Colonic mucosa (tissue), 4 donors: ENCODE results near the gene CD79A. TPM values are rescaled to one million over a fixed set of nuclear protein-coding genes. Genes with fewer than 3 reads are reported as not detected.

Source experiments
- DNase-seq: peaks from one replicate; pipeline ENCODE4 v3.0.0-alpha.2; 2020
- H3K27ac ChIP-seq: fragments of 200-600 bp; one replicate; pipeline ENCODE4 v1.8.0; 2021
- H3K27me3 ChIP-seq: fragments of 200-600 bp; one replicate; pipeline ENCODE4 v1.8.0; 2021
- H3K36me3 ChIP-seq: fragments of 200-600 bp; one replicate; pipeline ENCODE4 v1.8.0; 2021
- H3K4me1 ChIP-seq: fragments of 200-600 bp; one replicate; pipeline ENCODE4 v1.8.0; 2021; ENCODE audit warnings: mild to moderate bottlenecking
- H3K4me3 ChIP-seq: fragments of 200-600 bp; one replicate; pipeline ENCODE4 v1.8.0; 2021
- H3K9ac ChIP-seq, 2 donors: one replicate each; pipeline ENCODE4 v1.7.0; 2013; ENCODE audit warnings: control low read depth in 2 of 2, low read depth in 2 of 2, low read length in 2 of 2
- H3K9me3 ChIP-seq: fragments of 200-600 bp; one replicate; pipeline ENCODE4 v1.8.0; 2021
- CTCF ChIP-seq: fragments of 200-600 bp; IDR thresholded peaks from one replicate; pipeline ENCODE4 v1.8.0; 2022; ENCODE audit warnings: antibody characterized with exemption, mild to moderate bottlenecking
- intact Hi-C: fragments of 100-400 bp; cut with DNase I; formaldehyde crosslinking; loops from one replicate; pipeline ENCODE4 v1.14.1; 2022
- total RNA-seq, 2 donors: library from RNA; stranded (reverse); fragmentation: NEBNext Ultra II Directional in 1 of 2; extraction: Animal tissue kit (Norgen Biotek cat#: 25700) in 1 of 2; gene quantifications; one replicate each; pipeline ENCODE4 v1.2.1, GENCODE V29; 2021
- donor health status: healthy.
- donor health status: DM: no; HTN: no; CAD: no.
- donor health status: DM: no; HTN: no; CAD: no.

Gene CD79A
- total RNA-seq, 2 donors from 2014 or later = 3.5 to 3.8 TPM

DNA sequence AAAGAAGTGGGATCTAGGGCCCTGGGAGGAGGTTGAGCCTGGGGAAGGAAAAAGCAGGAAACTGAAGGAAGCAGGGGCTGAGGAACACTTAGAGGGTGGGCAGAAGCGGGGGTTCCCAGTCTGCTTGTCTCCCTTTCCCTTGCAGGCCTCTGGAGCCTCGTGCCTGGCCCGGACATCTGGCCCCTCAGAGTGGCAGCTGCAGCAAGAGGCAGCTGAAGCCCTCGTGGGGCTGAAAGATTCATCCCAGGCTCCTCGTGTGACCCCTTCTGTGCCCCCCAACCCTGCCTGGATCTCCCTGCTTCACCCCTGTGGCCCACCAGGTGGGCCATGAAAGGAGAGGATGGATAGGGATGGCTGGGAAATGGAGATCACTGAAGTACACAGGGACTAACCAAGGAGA is 26.7 kb upstream of the CD79A start:
- Histone ChIP-seq H3K27ac (no peak overlapping the region), H3K27me3 (peaks cover 5% of the 10 kb centered on the region), H3K4me3 (no peak overlapping the region), H3K9me3 (no peaks in the 10 kb centered on the region), H3K9ac (no peak overlapping the region), H3K36me3 (no peaks in the 10 kb centered on the region), H3K4me1 (no peaks in the 10 kb centered on the region)
- intact Hi-C loops = no loop called here
- no peak for DNase-seq
- TF ChIP-seq CTCF = no peak

GRCh38 chr19:41851456-41851855 is 25.6 kb upstream of the CD79A start:
- Histone ChIP-seq H3K4me3 (no peak overlapping the region), H3K9ac (no peak overlapping the region), H3K27me3 (peaks cover 5% of the 10 kb centered on the region), H3K4me1 (no peaks in the 10 kb centered on the region), H3K27ac (no peak overlapping the region), H3K36me3 (no peaks in the 10 kb centered on the region), H3K9me3 (no peaks in the 10 kb centered on the region)
- DNase-seq = no peak
- intact Hi-C loops = no loop called here
- no peak for TF ChIP-seq CTCF

- H3K27me3 ChIP-seq = peaks cover 5% of the 10 kb centered on the region
- H3K9me3 ChIP-seq = no peaks in the 10 kb centered on the region
- no peaks in the 10 kb centered on the region for H3K36me3 ChIP-seq
- no peak overlapping the region for H3K9ac ChIP-seq
- no peak overlapping the region for H3K27ac ChIP-seq
- no peaks in the 10 kb centered on the region for H3K4me1 ChIP-seq
- TF ChIP-seq CTCF = no peak
- no peak overlapping the region for H3K4me3 ChIP-seq
- intact Hi-C loops = no loop called here
- no peak for DNase-seq
Measured at GRCh38 chr19:41853344-41853743, 23.7 kb upstream of the CD79A start.

DNA sequence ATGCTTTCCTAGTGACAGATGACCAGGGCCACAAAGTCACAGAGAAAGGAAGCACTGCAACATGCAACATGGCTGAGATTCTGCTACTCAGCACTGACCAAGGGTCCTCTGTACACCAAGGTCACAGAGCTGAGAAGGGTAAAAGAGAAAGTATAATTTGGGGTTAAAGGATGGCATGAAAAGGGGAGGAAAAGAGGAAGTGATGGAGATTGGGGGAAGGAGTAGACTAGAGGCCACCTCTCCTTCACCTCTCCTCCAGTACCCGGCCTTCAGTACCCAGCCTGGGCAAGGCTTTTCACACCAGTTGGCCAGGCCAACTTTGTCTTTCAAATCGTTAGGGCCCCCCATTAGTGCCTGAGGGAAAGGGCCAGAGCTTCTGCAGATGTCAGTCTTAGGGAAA is 23.3 kb upstream of the CD79A start:
- Histone ChIP-seq H3K27me3 (peaks cover 5% of the 10 kb centered on the region), H3K4me3 (no peak overlapping the region), H3K9ac (no peak overlapping the region), H3K27ac (no peak overlapping the region), H3K9me3 (no peaks in the 10 kb centered on the region), H3K36me3 (no peaks in the 10 kb centered on the region), H3K4me1 (no peaks in the 10 kb centered on the region)
- no peak for DNase-seq
- intact Hi-C loops = no loop called here
- TF ChIP-seq CTCF = no peak

- no peaks in the 10 kb centered on the region for H3K27me3 ChIP-seq
- no peak for TF ChIP-seq CTCF
- H3K9ac ChIP-seq = peak overlapping the region; percentile 4 to 98
- H3K36me3 ChIP-seq = peaks cover 14% of the 10 kb centered on the region
- no peaks in the 10 kb centered on the region for H3K9me3 ChIP-seq
- no peak for DNase-seq
- H3K27ac ChIP-seq = peak overlapping the region; percentile 97
- H3K4me1 ChIP-seq = peaks cover 11% of the 10 kb centered on the region
- intact Hi-C loops = no loop called here
- H3K4me3 ChIP-seq = peak overlapping the region; percentile 86
Measured at GRCh38 chr19:41859213-41859617, 17.9 kb upstream of the CD79A start.
